ENCODE results near the gene ASTN1.
A peak's percentile ranks its signal among the peaks of the same experiment; 100 is the strongest.

The ASTN1 gene

GRCh38 chr1:176919386-176920378 lies 244.8 kb downstream of the ASTN1 start:
- no peak for DNase-seq

GRCh38 chr1:176905648-176906047 lies 258.9 kb downstream of the ASTN1 start:
- no peak for DNase-seq

GRCh38 chr1:176904057-176904751 lies 260.3 kb downstream of the ASTN1 start:
- DNase-seq, result no peak

GRCh38 chr1:176903474-176903873 lies 261.0 kb downstream of the ASTN1 start:
- DNase-seq, result no peak

GRCh38 chr1:176899321-176899720 lies 265.2 kb downstream of the ASTN1 start:
- no peak for DNase-seq

GRCh38 chr1:176897350-176898236 lies 266.9 kb downstream of the ASTN1 start:
- peak; percentile 72 for DNase-seq

GRCh38 chr1:176896216-176896615 lies 268.3 kb downstream of the ASTN1 start:
- DNase-seq, result no peak

GRCh38 chr1:176894450-176894849 lies 270.1 kb downstream of the ASTN1 start:
- no peak for DNase-seq

GRCh38 chr1:176893625-176894352 lies 270.7 kb downstream of the ASTN1 start:
- DNase-seq, result no peak

GRCh38 chr1:176888471-176889032 lies 276.0 kb downstream of the ASTN1 start:
- DNase-seq, result no peak

GRCh38 chr1:176885751-176886150 lies 278.8 kb downstream of the ASTN1 start:
- no peak for DNase-seq

GRCh38 chr1:176885341-176885740 lies 279.2 kb downstream of the ASTN1 start:
- no peak for DNase-seq

GRCh38 chr1:176884911-176885310 lies 279.6 kb downstream of the ASTN1 start:
- no peak for DNase-seq

- no peak for DNase-seq
Observed at GRCh38 chr1:176884286-176884685, 280.2 kb downstream of the ASTN1 start.

GRCh38 chr1:176880955-176881595 lies 283.4 kb downstream of the ASTN1 start:
- peak; percentile 70 for DNase-seq

GRCh38 chr1:176879784-176880620 lies 284.5 kb downstream of the ASTN1 start:
- DNase-seq, result no peak

GRCh38 chr1:176878750-176879536 lies 285.6 kb downstream of the ASTN1 start:
- DNase-seq, result no peak

GRCh38 chr1:176877557-176877956 lies 287.0 kb downstream of the ASTN1 start:
- DNase-seq, result no peak

- no peak for DNase-seq
Observed at GRCh38 chr1:176876966-176877515, 287.5 kb downstream of the ASTN1 start.

Measured in activated effector memory CD4-positive, alpha-beta T cell treated with anti-CD3 and anti-CD28 coated beads, Interleukin-2, amount 50 U/mL, for 16 hours (primary cell).